H1 (cell line): ENCODE results near the gene GATC. TPM values are rescaled to one million over a fixed set of nuclear protein-coding genes. Genes with fewer than 3 reads are reported as not detected.

Experiments
- CTCF ChIA-PET: fragments of 300-600 bp; sonication (Branson Sonifier 250); formaldehyde crosslinking; loops from one replicate; lab custom pipeline; 2021; ENCODE audit not compliant: partially characterized antibody; lab: Charles Lee
- POLR2A ChIA-PET: fragments of 300-600 bp; sonication (Branson Sonifier 250); formaldehyde crosslinking; loops from one replicate; lab custom pipeline; 2021; ENCODE audit warnings: inconsistent platforms; ENCODE audit not compliant: partially characterized antibody; lab: Charles Lee
- DNase-seq, 2 experiments: peaks; one replicate each; pipeline versions ENCODE4 v3.0.0 to v3.0.0-alpha.2; 2010 to 2022; ENCODE audit warnings: low spot score in 2 of 2, low read depth in 1 of 2, mixed read lengths in 1 of 2
- FAIRE-seq: peaks from 2 replicates; lab custom pipeline; 2011; peaks lifted over from hg19 to GRCh38; lab: Jason Lieb, UNC
- H2AFZ ChIP-seq: 2 replicates; pipeline ENCODE4 v1.8.1; 2012; ENCODE audit warnings: low read length, inconsistent platforms
- H2AK5ac ChIP-seq: 2 replicates; pipeline ENCODE4 v1.6.1; 2013; ENCODE audit warnings: low read depth, low read length
- H2BK120ac ChIP-seq: replicated peaks from 2 replicates; pipeline ENCODE3; 2013; ENCODE audit warnings: low read depth, low read length, inconsistent platforms
- H2BK12ac ChIP-seq: 2 replicates; pipeline ENCODE4 v1.6.1; 2013; ENCODE audit warnings: low read depth, low read length
- H2BK15ac ChIP-seq: 2 replicates; pipeline ENCODE4 v1.6.1; 2013; ENCODE audit warnings: low read length
- H2BK20ac ChIP-seq: 2 replicates; pipeline ENCODE4 v1.6.1; 2013; ENCODE audit warnings: low read length
- H2BK5ac ChIP-seq: 2 replicates; pipeline ENCODE4 v1.6.1; 2013; ENCODE audit warnings: low read depth, low read length
- H3K14ac ChIP-seq: 2 replicates; pipeline ENCODE4 v1.6.1; 2013; ENCODE audit warnings: inconsistent platforms; ENCODE audit not compliant: insufficient read length
- H3K18ac ChIP-seq: 2 replicates; pipeline ENCODE4 v1.6.1; 2013; ENCODE audit warnings: low read length; ENCODE audit errors: extremely low read depth
- H3K23ac ChIP-seq: 2 replicates; pipeline ENCODE4 v1.6.1; 2013; ENCODE audit warnings: inconsistent platforms; ENCODE audit not compliant: insufficient read length
- H3K23me2 ChIP-seq: 2 replicates; pipeline ENCODE4 v1.6.1; 2013; ENCODE audit warnings: low read depth, low read length
- H3K27ac ChIP-seq: 2 replicates; pipeline ENCODE4 v1.6.1; 2011; ENCODE audit warnings: low read depth, low read length, inconsistent platforms
- H3K27me3 ChIP-seq, 4 experiments: replicated peaks in 1 of 4; 1 replicate in 1 of 4; 2 replicates in 3 of 4; pipeline versions ENCODE4 v1.6.1 to v1.8.1; 2011 to 2013; ENCODE audit warnings: low read length in 3 of 4, mild to moderate bottlenecking in 3 of 4, inconsistent platforms in 2 of 4, mixed read lengths in 2 of 4, moderate library complexity in 1 of 4; ENCODE audit not compliant: control insufficient read depth in 3 of 4, insufficient read depth in 3 of 4; ENCODE audit errors: extremely low read depth in 1 of 4
- H3K36me3 ChIP-seq, 4 experiments: 2 replicates each; pipeline versions ENCODE4 v1.6.1 to v1.8.1; 2011 to 2013; ENCODE audit warnings: mild to moderate bottlenecking in 4 of 4, low read length in 3 of 4, moderate library complexity in 2 of 4, control low read depth in 1 of 4, inconsistent platforms in 1 of 4; ENCODE audit not compliant: insufficient read depth in 4 of 4, control insufficient read depth in 2 of 4
- H3K4ac ChIP-seq: replicated peaks from 2 replicates; pipeline ENCODE3; 2013; ENCODE audit warnings: low read length, low read depth, mixed read lengths, inconsistent platforms; ENCODE audit not compliant: insufficient read length
- H3K4me1 ChIP-seq, 4 experiments: replicated peaks in 1 of 4; 1 replicate in 1 of 4; 2 replicates in 3 of 4; pipeline versions ENCODE4 v1.6.1 to v1.8.1; 2011 to 2013; ENCODE audit warnings: low read length in 3 of 4, inconsistent platforms in 2 of 4, mixed read lengths in 1 of 4; ENCODE audit not compliant: insufficient read depth in 4 of 4, control insufficient read depth in 3 of 4
- H3K4me2 ChIP-seq, 2 experiments: 2 replicates each; pipeline versions ENCODE4 v1.6.1 to v1.8.1; 2011 to 2013; ENCODE audit warnings: low read depth in 2 of 2, low read length in 2 of 2, control low read depth in 1 of 2, inconsistent platforms in 1 of 2, mild to moderate bottlenecking in 1 of 2; ENCODE audit not compliant: insufficient read depth in 1 of 2
- H3K4me3 ChIP-seq, 4 experiments: fragments of 200-600, 300-600 bp in 1 of 4; sonication (generic), shearing (Covaris generic), sonication (Bioruptor Twin) in 1 of 4; 2 replicates each; pipeline versions ENCODE4 v1.5.1 to v1.8.1; 2011 to 2016; ENCODE audit warnings: low read length in 4 of 4, low read depth in 3 of 4, control low read depth in 2 of 4, inconsistent platforms in 2 of 4, mild to moderate bottlenecking in 2 of 4, mixed read lengths in 1 of 4, moderate library complexity in 1 of 4; ENCODE audit not compliant: insufficient read depth in 2 of 4; ENCODE audit errors: extremely low read depth in 1 of 4
- H3K56ac ChIP-seq: replicated peaks from 2 replicates; pipeline ENCODE3; 2013; ENCODE audit warnings: low read depth, mild to moderate bottlenecking, mixed read lengths, low read length, inconsistent platforms; ENCODE audit not compliant: insufficient read length
- H3K79me1 ChIP-seq: 2 replicates; pipeline ENCODE4 v1.6.1; 2013; ENCODE audit warnings: low read depth, low read length, control low read depth
- H3K79me2 ChIP-seq, 2 experiments: 2 replicates each; pipeline versions ENCODE4 v1.6.1 to v1.8.1; 2012 to 2013; ENCODE audit warnings: low read length in 2 of 2, mild to moderate bottlenecking in 2 of 2, inconsistent platforms in 1 of 2; ENCODE audit not compliant: insufficient read depth in 2 of 2, control insufficient read depth in 1 of 2
- H3K9ac ChIP-seq, 4 experiments: replicated peaks in 1 of 4; 1 replicate in 1 of 4; 2 replicates in 3 of 4; pipeline versions ENCODE4 v1.6.1 to v1.8.1; 2011 to 2013; ENCODE audit warnings: low read depth in 3 of 4, low read length in 3 of 4, control low read depth in 2 of 4, mild to moderate bottlenecking in 2 of 4, moderate library complexity in 2 of 4, inconsistent platforms in 1 of 4; ENCODE audit errors: extremely low read depth in 1 of 4
- H3K9me3 ChIP-seq, 2 experiments: 2 replicates each; pipeline versions ENCODE4 v1.6.1 to v1.8.1; 2012 to 2013; ENCODE audit warnings: mild to moderate bottlenecking in 2 of 2, moderate library complexity in 2 of 2, control low read depth in 1 of 2, inconsistent platforms in 1 of 2, low read depth in 1 of 2, low read length in 1 of 2, mixed read lengths in 1 of 2; ENCODE audit not compliant: insufficient read depth in 2 of 2
- H4K20me1 ChIP-seq, 2 experiments: replicated peaks in 1 of 2; 2 replicates each; pipeline versions ENCODE3 to v1.8.1; 2011 to 2013; ENCODE audit warnings: inconsistent platforms in 2 of 2, low read length in 2 of 2, mild to moderate bottlenecking in 1 of 2; ENCODE audit not compliant: insufficient read depth in 2 of 2, control insufficient read depth in 1 of 2
- H4K5ac ChIP-seq: 2 replicates; pipeline ENCODE4 v1.6.1; 2013; ENCODE audit warnings: low read length, low read depth, mixed read lengths, inconsistent platforms; ENCODE audit not compliant: insufficient read length
- H4K8ac ChIP-seq: 2 replicates; pipeline ENCODE4 v1.8.0; 2013; ENCODE audit warnings: mild to moderate bottlenecking, moderate library complexity, low read length, inconsistent platforms; ENCODE audit not compliant: insufficient read depth; ENCODE audit errors: extremely low read depth
- H4K91ac ChIP-seq: replicated peaks from 2 replicates; pipeline ENCODE3; 2013; ENCODE audit warnings: low read length, mixed read lengths, inconsistent platforms; ENCODE audit not compliant: insufficient read length
- ASH2L ChIP-seq: fragments of 200-600, 300-600 bp; sonication (generic); IDR thresholded peaks from one replicate; pipeline ENCODE4 v1.7.1; 2017; ENCODE audit warnings: low read length
- EZH2 ChIP-seq: fragments of 200-600 bp; sonication (generic); IDR thresholded peaks from 2 replicates; pipeline ENCODE4 v1.7.1; 2012; ENCODE audit warnings: low read depth, mild to moderate bottlenecking, moderate library complexity, low read length, inconsistent platforms; ENCODE audit not compliant: severe bottlenecking
- JUN ChIP-seq: IDR thresholded peaks from 2 replicates; pipeline ENCODE4 v1.6.1; 2011; ENCODE audit warnings: low read depth, mild to moderate bottlenecking, improper control_type of control experiment, low read length
- MAFK ChIP-seq: IDR thresholded peaks from 2 replicates; pipeline ENCODE4 v1.6.1; 2012; ENCODE audit warnings: low read depth, mild to moderate bottlenecking, improper control_type of control experiment, low read length
- POLR2AphosphoS5 ChIP-seq: IDR thresholded peaks from 2 replicates; pipeline ENCODE4 v1.6.1; 2011; ENCODE audit warnings: low read depth, low read length
- SIRT6 ChIP-seq: IDR thresholded peaks from one replicate; pipeline ENCODE4 v1.7.1; 2012; ENCODE audit warnings: low read length, inconsistent platforms
- SP2 ChIP-seq: IDR thresholded peaks from 2 replicates; pipeline ENCODE4 v1.6.1; 2012; ENCODE audit warnings: mild to moderate bottlenecking, low read length, inconsistent platforms
- YY1 ChIP-seq: IDR thresholded peaks from 2 replicates; pipeline ENCODE4 v1.6.1; 2011; ENCODE audit warnings: low read depth, mild to moderate bottlenecking, low read length
- WGBS, 2 experiments: shearing (Covaris generic) in 1 of 2; methylation state at CpG; one replicate each; pipeline versions ENCODE4 v1.1.6 to v1.1.7; 2013 to 2015; ENCODE audit warnings: low lambda C conversion rate in 2 of 2, mixed read lengths in 2 of 2, inconsistent platforms in 1 of 2, low coverage in 1 of 2, missing lambda C conversion rate in 1 of 2; ENCODE audit not compliant: insufficient replicate concordance in 2 of 2, insufficient coverage in 1 of 2, insufficient read length in 1 of 2; ENCODE audit errors: extremely low coverage in 1 of 2, missing lambda C conversion rate in 1 of 2; 5-methylcytosine and 5-hydroxymethylcytosine counted together
- long read RNA-seq, 2 experiments: library from RNA in 1 of 2; library from capped mRNA in 1 of 2; stranded (forward); transcript quantifications; one replicate each; pipeline ENCODE4 v2.0.0, GENCODE V29; 2021; ENCODE audit warnings: inconsistent platforms in 1 of 2
- polyA minus RNA-seq, 3 experiments: library from RNA; depleted of rRNA, polyadenylated mRNA; stranded (reverse); fragments of >200 nt; gene quantifications; 1 replicate in 2 of 3; 2 replicates in 1 of 3; pipeline ENCODE4 v1.2.3, GENCODE V29; 2011
- polyA plus RNA-seq, 7 experiments: library from polyadenylated mRNA; depleted of rRNA in 3 of 7; stranded (reverse) in 5 of 7; unstranded in 2 of 7; fragments of >200 nt in 5 of 7; fragments of 200-250 nt in 2 of 7; gene quantifications; 1 replicate in 5 of 7; 2 replicates in 1 of 7; 4 replicates in 1 of 7; pipeline versions ENCODE4 v1.2.1 to v1.2.3, GENCODE V29; 2011 to 2013; ENCODE audit warnings: missing spikeins in 2 of 7, mixed read lengths in 2 of 7
- total RNA-seq: library from RNA; stranded (reverse); fragmentation: NEBNext Ultra II Directional; extraction: Animal tissue kit (Norgen Biotek cat#: 25700); gene quantifications from 2 replicates; pipeline ENCODE4 v1.2.1, GENCODE V29; 2021

Gene GATC
- total RNA-seq: 30.4 and 34.2 TPM in 2 replicates
- 13.2 and 13.6 TPM in 2 replicates for polyA plus RNA-seq (2011; rRNA removed)
- 13.9 TPM for polyA plus RNA-seq (2011; cell fraction: cytosol; rRNA removed)
- polyA plus RNA-seq (2011; cell fraction: nucleus; rRNA removed): 33.8 TPM
- polyA plus RNA-seq (2012, experiment 1 of 2): 11.2 to 18.5 TPM (median 15.4 TPM) in 4 replicates
- 11.6 TPM for polyA plus RNA-seq (2012, experiment 2 of 2)
- 20.0 TPM for polyA plus RNA-seq (2013, experiment 1 of 2)
- 19.1 TPM for polyA plus RNA-seq (2013, experiment 2 of 2)
- polyA minus RNA-seq (2011; rRNA and poly(A)+ RNA removed): 12.3 and 20.5 TPM in 2 replicates
- 7.3 TPM for polyA minus RNA-seq (2011; cell fraction: cytosol; rRNA and poly(A)+ RNA removed)
- 25.8 TPM for polyA minus RNA-seq (2011; cell fraction: nucleus; rRNA and poly(A)+ RNA removed)
- long read RNA-seq, experiment 1, full-length matches to known transcripts: 5 of 25 reads
- long read RNA-seq, experiment 1, partial matches to known transcripts: 1 of 25 reads
- long read RNA-seq, experiment 1, other reads (novel, unspliced or antisense): 19 of 25 reads
- long read RNA-seq, experiment 2, full-length matches to known transcripts: 6 of 11 reads
- long read RNA-seq, experiment 2, partial matches to known transcripts: 1 of 11 reads
- long read RNA-seq, experiment 2, other reads (novel, unspliced or antisense): 4 of 11 reads

GRCh38 chr12:120445911-120446843, at the start of gene GATC, which contains the start of gene TRIAP1:
Gene GATC, plus strand, starts transcription at chr12:120446444. Its CDS starts 37 bp downstream, at chr12:120446481.
Gene TRIAP1, minus strand, starts transcription at chr12:120446384. Its CDS starts 12 bp downstream, at chr12:120446372.
- Histone ChIP-seq H3K4me3 (peak within 1 kb of the TSS; percentile 84 to 98 (median 98)), H2BK20ac (no peak within 1 kb of the TSS), H3K36me3 (peaks cover 7 to 39% (median 17%) of the 10 kb centered on the region in 4 experiments), H3K4me1 (peaks cover 0 to 3% (median 1%) of the 10 kb centered on the region in 4 experiments; a peak in 1 of 7 replicates), H3K23ac (no peak within 1 kb of the TSS), H4K20me1 (peaks cover 2 to 3% of the 10 kb centered on the region in 2 experiments), H3K9ac (peak within 1 kb of the TSS; percentile 90 to 96 (median 94)), H3K18ac (peak within 1 kb of the TSS; percentile 88), H3K4me2 (peak within 1 kb of the TSS; percentile 76 to 79), H3K27ac (peak within 1 kb of the TSS; percentile 94), H3K9me3 (no peaks in the 10 kb centered on the region), H3K27me3 (no peaks in the 10 kb centered on the region), H4K5ac (peak within 1 kb of the TSS; percentile 81), H2AFZ (peak within 1 kb of the TSS; percentile 96; the same call in 1 of the 2 replicates), H4K8ac (peak within 1 kb of the TSS; percentile 99), H3K14ac (no peak within 1 kb of the TSS), H2BK120ac (no peak within 1 kb of the TSS), H3K79me1 (peaks cover 5% of the 10 kb centered on the region), H4K91ac (peak within 1 kb of the TSS; percentile 95), H2AK5ac (0 out of 2 replicates have a peak within 1 kb of the TSS, but pooled peaks have one; percentile 20), H3K4ac (peak within 1 kb of the TSS; percentile 97), H2BK5ac (peak within 1 kb of the TSS; percentile 96), H2BK15ac (no peak within 1 kb of the TSS), H3K79me2 (peaks cover 17 to 58% of the 10 kb centered on the region in 2 experiments), H2BK12ac (0 out of 2 replicates have a peak within 1 kb of the TSS, but pooled peaks have one; percentile 60), H3K23me2 (peaks cover 7% of the 10 kb centered on the region; the same call in 1 of the 2 replicates), H3K56ac (peak within 1 kb of the TSS; percentile 79)
- DNase-seq (peak in 1 of 2 experiments; percentile 99), FAIRE-seq (no peak)
- ChIA-PET POLR2A (interaction anchor here (0.5 to 19.6 kb wide), 24 partner anchors 8 to 216 kb away, joined by 3 to 365 read pairs (median 4); partner anchors contain the start of genes COQ5, COX6A1, DYNLL1 and POP5), CTCF (interaction anchor here (0.6 to 2.7 kb wide), 10 partner anchors 11 to 120 kb away, joined by 3 to 20 read pairs (median 5); partner anchors contain the start of gene SRSF9)
- 0% methylated on average over 73 of the region's 73 CpGs; no CpG with 5 or more reads in 1 of the 2 experiments for WGBS, 2 experiments
- no peak for TF ChIP-seq EZH2
- peak; percentile 99 for TF ChIP-seq POLR2AphosphoS5
- no peak for TF ChIP-seq SP2
- peak; percentile 90 for TF ChIP-seq YY1
- TF ChIP-seq SIRT6: no peak
- TF ChIP-seq ASH2L: peak; percentile 98
- no peak for TF ChIP-seq JUN
- TF ChIP-seq MAFK: 0 out of 2 replicates have a peak, but pooled peaks have one; percentile 1
